ENCODE measurements around the gene ZBED6.

- TF ChIP-seq TAF1 (IDR thresholded peaks at IDR 0.05; ENCODE audit: low read depth) (no peak), EZH2 (IDR thresholded peaks at IDR 0.05; ENCODE audit: borderline replicate concordance, insufficient read depth, low read length, poor library complexity, severe bottlenecking) (no peak), RAD21 (conservative IDR thresholded peaks at IDR 0.05) (no peak)
Measured at GRCh38 chr1:203797216-203797615, 1.8 kb downstream of the ZBED6 start.
